GM21423 (cell line): ENCODE measurements around the gene MYH7B.

Experiments used
- ATAC-seq: cut with Tn5 transposase; IDR thresholded peaks from one replicate; pipeline ENCODE4 v1.9.1; 2021; ENCODE audit warnings: mild to moderate bottlenecking, moderate library complexity; ENCODE audit not compliant: unreplicated experiment

Gene MYH7B

DNA sequence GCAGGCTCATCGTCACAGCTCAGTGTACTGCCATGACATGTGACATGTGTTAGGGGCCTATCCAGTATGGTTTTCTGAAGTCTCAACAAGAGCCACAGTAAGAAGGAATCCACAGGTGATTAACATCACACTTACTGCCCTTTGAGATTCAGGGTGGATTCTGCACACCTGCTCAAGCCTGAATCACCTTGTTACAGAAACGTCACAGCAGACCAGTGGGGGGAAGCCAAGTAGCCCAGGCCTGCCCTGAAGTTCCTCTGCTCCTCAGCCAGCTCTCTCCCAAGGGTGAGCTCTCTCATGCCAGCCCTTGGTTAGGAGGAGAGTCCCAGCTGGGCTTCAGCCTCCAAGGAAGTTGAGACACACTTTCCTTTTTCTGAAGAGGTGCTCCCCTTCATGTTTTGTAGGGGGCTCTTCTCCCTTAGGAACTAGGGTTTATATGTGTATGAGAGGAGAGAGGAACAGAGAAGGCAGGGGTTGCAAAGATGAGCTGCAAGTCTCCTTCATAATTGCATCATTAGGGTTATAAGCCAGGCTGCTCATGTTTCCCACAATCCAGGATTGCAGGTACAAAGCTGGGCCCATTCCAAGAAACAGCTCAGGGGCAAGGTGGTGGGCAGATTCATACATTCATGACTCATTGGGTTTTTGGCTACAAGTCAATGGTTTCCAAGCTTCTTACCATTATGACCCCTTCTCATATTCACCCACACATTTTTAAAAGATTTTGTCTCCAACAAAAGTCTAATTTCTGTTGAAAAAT, 11.7 kb upstream of the MYH7B start:
- ATAC-seq = no peak

GRCh38 chr20:34945315-34946077, 10.2 kb upstream of the MYH7B start:
- ATAC-seq = no peak

- no peak for ATAC-seq
Observed at GRCh38 chr20:34946661-34947060, 9.0 kb upstream of the MYH7B start.

DNA sequence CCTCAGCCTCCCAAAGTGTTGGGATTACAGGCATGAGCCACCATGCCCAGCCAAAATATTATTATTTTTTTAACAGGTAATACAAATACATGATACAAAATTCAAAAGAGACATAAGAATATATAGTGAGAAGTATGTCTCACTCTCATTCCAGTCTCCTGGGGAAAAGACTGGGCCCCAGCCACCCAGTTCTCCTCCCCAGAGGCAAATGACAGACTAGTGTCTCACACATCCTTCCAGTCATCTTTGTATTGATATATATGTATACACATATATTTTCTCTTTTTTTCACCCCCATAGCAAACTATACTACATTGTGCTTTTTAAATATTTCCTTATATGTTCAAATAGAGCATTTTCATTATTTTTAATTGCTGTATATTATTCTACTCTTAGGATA, 8.3 kb upstream of the MYH7B start:
- ATAC-seq = no peak

DNA sequence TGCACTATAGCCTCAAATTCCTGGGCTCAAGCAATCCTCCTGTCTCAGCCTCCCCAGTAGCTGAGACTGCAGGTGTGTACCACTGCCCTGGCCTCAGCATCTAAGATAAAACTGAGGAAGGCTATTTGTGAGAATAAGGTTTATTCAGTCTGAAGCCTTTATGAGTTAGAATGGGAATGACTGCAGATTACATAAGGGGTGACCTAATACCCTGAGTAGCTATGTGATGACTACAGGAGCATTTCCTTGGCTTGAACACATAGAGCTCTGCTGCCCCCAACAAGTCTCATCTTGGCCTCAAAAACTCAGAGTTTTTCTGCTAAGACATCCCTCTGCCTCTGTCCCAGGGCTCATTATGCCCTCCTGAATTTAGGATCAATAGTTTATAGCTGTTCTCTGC, 7.6 kb upstream of the MYH7B start:
- no peak for ATAC-seq

- ATAC-seq = no peak
Observed at GRCh38 chr20:34949120-34949519, 6.5 kb upstream of the MYH7B start.

- no peak for ATAC-seq
Observed at GRCh38 chr20:34951252-34951651, 4.4 kb upstream of the MYH7B start.

- ATAC-seq = no peak
Observed at GRCh38 chr20:34951652-34952051, 4.0 kb upstream of the MYH7B start.

DNA sequence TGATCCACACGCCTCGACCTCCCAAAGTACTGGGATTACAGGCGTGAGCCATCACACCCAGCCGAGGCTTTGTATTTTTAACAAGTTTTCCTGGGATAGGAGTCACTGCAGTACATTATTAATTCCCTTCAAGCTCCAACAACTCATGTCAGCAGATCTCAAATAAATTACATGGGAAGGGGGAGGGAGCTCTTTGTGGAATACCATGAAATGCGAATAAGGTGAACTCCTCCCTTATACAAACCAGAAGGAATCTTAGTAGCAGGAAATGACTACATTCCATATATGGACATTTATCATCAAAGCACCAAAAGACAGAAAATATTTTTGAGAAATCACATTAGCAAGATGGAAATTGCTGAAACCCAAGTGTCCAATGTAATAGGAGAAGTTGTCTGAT, 3.0 kb upstream of the MYH7B start:
- ATAC-seq = no peak

- no peak for ATAC-seq
Observed at GRCh38 chr20:34953960-34954359, 1.7 kb upstream of the MYH7B start.

DNA sequence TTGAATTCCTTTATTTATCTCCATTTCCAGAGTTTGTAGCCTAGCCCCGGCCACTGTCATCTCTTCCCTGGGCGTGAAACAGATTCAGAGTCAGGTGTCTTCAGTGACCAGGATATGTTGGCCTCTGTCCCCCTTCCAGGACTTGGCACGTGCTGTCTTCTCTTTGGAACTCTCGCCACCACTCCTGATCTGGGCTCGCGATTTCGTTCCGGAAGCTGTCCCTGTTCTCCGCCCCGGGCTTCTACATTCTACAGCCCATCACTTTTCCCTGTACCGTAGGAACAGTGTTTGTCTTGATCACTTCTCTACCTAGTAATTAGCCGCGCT, 801 bp upstream of the MYH7B start:
- peak; percentile 8 for ATAC-seq

- no peak for ATAC-seq
Observed at GRCh38 chr20:34956041-34956458, 382 bp downstream of the MYH7B start.

DNA sequence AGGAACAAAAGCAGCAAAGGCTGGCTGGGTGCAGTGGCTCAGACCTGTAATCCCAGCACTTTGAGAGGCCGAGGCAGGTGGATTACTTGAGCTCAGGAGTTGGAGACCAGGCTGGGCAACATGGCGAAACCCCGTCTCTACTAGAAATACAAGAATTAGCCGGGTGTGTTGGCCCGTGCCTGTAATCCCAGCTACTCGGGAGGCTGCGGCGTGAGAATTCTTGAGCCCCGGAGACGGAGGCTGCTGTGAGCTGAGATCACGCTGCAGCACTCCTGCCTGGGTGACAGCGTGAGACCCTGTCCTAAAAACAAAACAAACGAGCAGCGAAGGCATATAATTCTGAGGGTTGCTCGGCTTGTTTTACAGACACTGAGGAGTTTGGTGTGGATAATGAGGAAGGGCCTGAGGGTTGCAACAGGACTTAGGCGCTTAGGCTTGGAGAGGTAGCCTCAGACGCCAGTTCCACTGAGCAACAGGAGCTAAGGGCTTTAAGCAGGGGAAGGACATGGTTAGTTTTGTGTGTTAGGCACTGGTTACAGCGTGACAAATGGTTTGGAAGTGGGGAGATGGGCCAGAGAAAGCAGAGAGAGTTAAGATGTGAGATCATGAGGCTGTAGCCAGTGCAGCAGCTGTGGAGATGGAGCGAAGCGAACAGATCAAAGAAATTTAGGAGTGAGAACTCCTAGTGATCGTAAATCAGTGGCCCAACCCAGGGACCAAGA, 1.2 kb downstream of the MYH7B start:
- ATAC-seq = no peak

GRCh38 chr20:34964486-34964885, 8.8 kb downstream of the MYH7B start:
- ATAC-seq = no peak

- ATAC-seq = no peak
Observed at GRCh38 chr20:34965051-34965450, 9.4 kb downstream of the MYH7B start.

DNA sequence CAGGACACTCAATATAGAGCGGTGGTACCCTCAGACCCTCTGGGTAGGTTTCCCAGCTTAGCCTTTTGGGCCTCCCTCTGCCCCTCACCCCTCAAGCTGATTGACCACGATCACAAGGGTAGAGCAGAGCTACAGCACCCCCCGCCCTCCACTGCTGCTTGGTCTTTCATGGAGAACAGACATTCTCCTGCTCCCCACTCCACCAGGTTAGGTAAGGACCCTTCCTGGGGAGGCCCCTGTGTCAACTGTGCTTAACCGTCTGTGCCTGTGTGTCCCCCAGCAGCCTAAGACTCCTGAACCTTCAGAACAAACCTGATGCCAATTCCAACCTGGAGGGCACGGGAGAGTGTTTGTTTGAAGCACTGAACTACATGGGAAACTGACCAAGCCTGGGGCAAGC, 11.8 kb downstream of the MYH7B start:
- ATAC-seq = no peak

GRCh38 chr20:34968042-34968775, 12.5 kb downstream of the MYH7B start:
- no peak for ATAC-seq

- no peak for ATAC-seq
Observed at GRCh38 chr20:34970193-34970840, 14.6 kb downstream of the MYH7B start.

DNA sequence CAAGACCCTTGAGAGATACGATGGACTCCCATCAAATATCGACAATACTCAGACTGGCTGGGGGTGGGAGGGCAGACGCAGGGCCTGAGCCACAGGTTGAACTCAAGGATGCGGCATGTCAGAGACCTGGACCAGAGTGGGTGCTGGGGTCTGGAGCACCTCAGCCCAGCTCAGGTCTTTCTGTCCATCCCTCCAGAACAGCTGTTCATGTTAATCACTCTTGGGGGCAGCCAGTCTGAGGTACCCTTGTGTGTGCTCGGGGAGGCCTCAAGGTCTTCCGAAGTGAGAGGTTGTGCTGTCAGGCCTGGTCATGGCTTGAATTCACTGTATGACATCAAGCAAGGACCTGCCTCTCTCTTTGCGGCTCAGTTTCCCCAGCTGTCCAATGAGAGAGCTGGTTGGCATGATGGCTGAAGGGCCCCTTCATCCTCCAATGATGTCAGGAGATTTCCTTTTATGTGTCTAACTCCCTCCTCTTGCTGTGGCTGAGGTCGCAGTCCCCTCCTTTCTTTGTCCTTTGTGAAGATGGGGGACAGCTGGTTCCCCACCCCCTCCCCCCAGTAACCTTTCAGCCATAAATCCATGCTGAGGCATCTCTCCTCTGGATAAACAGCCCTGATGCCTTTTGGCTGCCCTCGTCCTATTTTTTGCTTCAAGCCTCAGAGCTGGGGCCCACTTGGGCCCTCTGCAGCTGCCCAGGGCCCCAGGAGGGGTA, 15.3 kb downstream of the MYH7B start:
- no peak for ATAC-seq

- ATAC-seq = no peak
Observed at GRCh38 chr20:34971561-34972235, 16.0 kb downstream of the MYH7B start.
